ENCODE results near the gene RAET1E. TPM values are rescaled to one million over a fixed set of nuclear protein-coding genes. Genes with fewer than 3 reads are reported as not detected.

RAET1E gene
- total and polyA plus RNA-seq, 12 donors = 0.15 to 1.4 (median 0.41) TPM; not detected in 3

- 75 to 79% methylated on average over 7 of the region's 7 CpGs for WGBS, 2 donors
- no peaks in the 10 kb centered on the region for H3K9me3 ChIP-seq
- no peak overlapping the region for H3K27ac ChIP-seq
- DNase-seq (no peak), ATAC-seq (no peak)
- no peak overlapping the region for H3K4me3 ChIP-seq
- no peaks in the 10 kb centered on the region for H3K36me3 ChIP-seq
- intact Hi-C loops (cut with DNase I) = loop anchor here in 1 of 10 donors (1.0 kb wide), 1 partner anchor 14 kb away; no protein-coding TSS in a partner anchor
- no peak for TF ChIP-seq CTCF (IDR thresholded peaks at IDR 0.05)
- H3K27me3 ChIP-seq = no peaks in the 10 kb centered on the region
- H3K4me1 ChIP-seq = peaks cover 0 to 5% (median 0%) of the 10 kb centered on the region in 9 donors
These were observed 13.3 kb downstream of the RAET1E start for GRCh38 chr6:149884617-149885016.

GRCh38 chr6:149884215-149884614 is 13.7 kb downstream of the RAET1E start:
- Histone ChIP-seq H3K4me1 (peaks cover 0 to 5% (median 0%) of the 10 kb centered on the region in 9 donors), H3K4me3 (peak overlapping the region in 1 of 10 donors; percentile 3), H3K27ac (no peak overlapping the region), H3K27me3 (no peaks in the 10 kb centered on the region), H3K9me3 (no peaks in the 10 kb centered on the region), H3K36me3 (no peaks in the 10 kb centered on the region)
- ATAC-seq = peak in 5 of 8 donors; percentile 37 to 56 (median 47)
- DNase-seq = no peak
- intact Hi-C loops (cut with DNase I) = loop anchor here in 1 of 10 donors (1.0 kb wide), 1 partner anchor 14 kb away; no protein-coding TSS in a partner anchor
- no peak for TF ChIP-seq CTCF (IDR thresholded peaks at IDR 0.05)
- 39 to 44% methylated on average over 11 of the region's 11 CpGs for WGBS, 2 donors

GRCh38 chr6:149881860-149882259 is 16.1 kb downstream of the RAET1E start:
- no peak for TF ChIP-seq CTCF (IDR thresholded peaks at IDR 0.05)
- Histone ChIP-seq H3K36me3 (no peaks in the 10 kb centered on the region), H3K27me3 (no peaks in the 10 kb centered on the region), H3K9me3 (no peaks in the 10 kb centered on the region), H3K4me3 (no peak overlapping the region), H3K4me1 (peaks cover 0 to 5% (median 0%) of the 10 kb centered on the region in 9 donors), H3K27ac (no peak overlapping the region)
- WGBS, 2 donors = 89 to 95% methylated on average over 2 of the region's 2 CpGs
- ATAC-seq (no peak), DNase-seq (no peak)
- intact Hi-C loops (cut with DNase I) = no loop called here

DNA sequence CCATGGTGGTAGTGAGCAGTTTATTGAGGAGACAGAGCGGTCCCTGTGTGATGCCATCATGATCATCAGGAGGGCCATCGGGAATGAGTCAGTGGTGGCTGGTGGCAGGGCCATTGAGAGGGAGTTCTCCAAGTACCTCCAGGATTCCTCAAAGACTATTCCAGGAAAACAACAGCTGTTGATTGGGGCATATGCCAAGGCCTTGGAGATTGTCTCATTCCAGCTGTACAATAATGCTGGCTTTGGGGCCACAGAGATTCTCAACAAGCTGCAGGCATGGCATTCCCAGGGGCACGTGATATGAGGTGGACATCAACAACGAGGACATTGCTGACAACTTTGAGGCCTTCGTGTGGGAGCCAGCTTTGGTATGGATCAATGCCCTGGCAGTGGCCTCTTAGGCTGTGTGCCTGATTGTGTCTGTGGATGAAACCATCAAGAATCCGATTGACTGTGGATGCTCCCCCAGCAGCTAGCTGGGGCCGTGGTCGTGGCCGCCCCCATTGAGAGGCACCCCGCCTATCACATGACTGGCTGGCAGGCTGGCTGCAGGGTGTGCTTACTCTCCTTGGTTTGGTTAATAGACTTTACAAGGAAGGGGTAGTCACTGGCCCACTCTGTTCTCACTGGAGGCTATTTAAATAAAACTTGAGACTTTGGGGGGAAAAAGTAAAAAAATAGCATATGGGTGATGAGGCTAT is 16.7 kb downstream of the RAET1E start:
- no peaks in the 10 kb centered on the region for H3K27me3 ChIP-seq
- H3K4me1 ChIP-seq = peaks cover 0 to 5% (median 0%) of the 10 kb centered on the region in 9 donors
- DNase-seq (no peak), ATAC-seq (no peak)
- intact Hi-C loops (cut with DNase I) = no loop called here
- no peak overlapping the region for H3K27ac ChIP-seq
- no peak overlapping the region for H3K4me3 ChIP-seq
- no peaks in the 10 kb centered on the region for H3K9me3 ChIP-seq
- WGBS, 2 donors = 81 to 90% methylated on average over 10 of the region's 10 CpGs
- no peaks in the 10 kb centered on the region for H3K36me3 ChIP-seq
- no peak for TF ChIP-seq CTCF (IDR thresholded peaks at IDR 0.05)

Measured in heart right ventricle (tissue), 16 donors.